Brain microvascular endothelial cell (primary cell): ENCODE results near the gene PEX11B.

Experiments used
- DNase-seq: peaks from one replicate; pipeline ENCODE4 v3.0.0-alpha.2; 2020
- H3K27ac ChIP-seq: fragments of 250-450 bp; sonication (Bioruptor Pico); 2 replicates; pipeline ENCODE4 v1.5.1; 2020; ENCODE audit warnings: mild to moderate bottlenecking, moderate library complexity
- H3K27me3 ChIP-seq: fragments of 250-450 bp; sonication (Bioruptor Pico); replicated peaks from 2 replicates; pipeline ENCODE4 v1.5.1; 2020; ENCODE audit warnings: mild to moderate bottlenecking
- H3K36me3 ChIP-seq: fragments of 250-450 bp; sonication (Bioruptor Pico); replicated peaks from 2 replicates; pipeline ENCODE4 v1.5.1; 2020; ENCODE audit warnings: mild to moderate bottlenecking
- H3K4me3 ChIP-seq: 2 replicates; pipeline ENCODE4 v1.5.1; 2011; ENCODE audit warnings: low read depth, mild to moderate bottlenecking, control low read depth, low read length, moderate library complexity
- in situ Hi-C: cut with HindIII; loops from 2 replicates; pipeline ENCODE4 v1.10.0; 2017; ENCODE audit warnings: low sequenced_read_pairs, low pct_ligation_motif_present
- TF ChIP-seq, protein P1 (sequence below): IDR thresholded peaks from 2 replicates; pipeline ENCODE4 v1.5.1; 2011; ENCODE audit warnings: low read depth, mild to moderate bottlenecking, moderate library complexity, low read length, control low read depth, inconsistent platforms; ENCODE audit errors: missing control alignments

Gene PEX11B

DNA sequence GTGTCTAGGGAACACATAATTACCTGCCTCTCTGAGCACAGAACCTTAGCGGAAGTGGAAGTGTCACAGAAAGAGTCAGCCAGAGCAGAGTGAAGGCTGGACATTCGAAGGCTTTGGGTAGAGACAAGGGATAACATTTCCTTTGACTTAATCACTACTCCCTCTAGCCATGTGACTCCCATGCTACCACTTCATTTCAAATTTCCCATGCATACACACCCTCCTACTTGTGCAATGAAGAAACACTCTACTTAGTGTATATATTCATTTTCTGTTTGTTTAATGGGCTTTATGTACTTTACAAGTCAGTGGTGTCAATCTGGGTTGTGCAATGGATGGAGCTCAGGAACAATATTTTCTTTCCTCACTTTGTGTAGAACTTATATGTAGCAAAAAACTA lies 39.8 kb downstream of the PEX11B start:
- in situ Hi-C loops, result no loop called here
- TF ChIP-seq, protein P1, sequence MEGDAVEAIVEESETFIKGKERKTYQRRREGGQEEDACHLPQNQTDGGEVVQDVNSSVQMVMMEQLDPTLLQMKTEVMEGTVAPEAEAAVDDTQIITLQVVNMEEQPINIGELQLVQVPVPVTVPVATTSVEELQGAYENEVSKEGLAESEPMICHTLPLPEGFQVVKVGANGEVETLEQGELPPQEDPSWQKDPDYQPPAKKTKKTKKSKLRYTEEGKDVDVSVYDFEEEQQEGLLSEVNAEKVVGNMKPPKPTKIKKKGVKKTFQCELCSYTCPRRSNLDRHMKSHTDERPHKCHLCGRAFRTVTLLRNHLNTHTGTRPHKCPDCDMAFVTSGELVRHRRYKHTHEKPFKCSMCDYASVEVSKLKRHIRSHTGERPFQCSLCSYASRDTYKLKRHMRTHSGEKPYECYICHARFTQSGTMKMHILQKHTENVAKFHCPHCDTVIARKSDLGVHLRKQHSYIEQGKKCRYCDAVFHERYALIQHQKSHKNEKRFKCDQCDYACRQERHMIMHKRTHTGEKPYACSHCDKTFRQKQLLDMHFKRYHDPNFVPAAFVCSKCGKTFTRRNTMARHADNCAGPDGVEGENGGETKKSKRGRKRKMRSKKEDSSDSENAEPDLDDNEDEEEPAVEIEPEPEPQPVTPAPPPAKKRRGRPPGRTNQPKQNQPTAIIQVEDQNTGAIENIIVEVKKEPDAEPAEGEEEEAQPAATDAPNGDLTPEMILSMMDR, result no peak
- no peak for DNase-seq
- H3K27me3 ChIP-seq, result no peaks in the 10 kb centered on the region
- H3K36me3 ChIP-seq, result no peaks in the 10 kb centered on the region
- H3K27ac ChIP-seq, result no peak overlapping the region
- no peak overlapping the region for H3K4me3 ChIP-seq

DNA sequence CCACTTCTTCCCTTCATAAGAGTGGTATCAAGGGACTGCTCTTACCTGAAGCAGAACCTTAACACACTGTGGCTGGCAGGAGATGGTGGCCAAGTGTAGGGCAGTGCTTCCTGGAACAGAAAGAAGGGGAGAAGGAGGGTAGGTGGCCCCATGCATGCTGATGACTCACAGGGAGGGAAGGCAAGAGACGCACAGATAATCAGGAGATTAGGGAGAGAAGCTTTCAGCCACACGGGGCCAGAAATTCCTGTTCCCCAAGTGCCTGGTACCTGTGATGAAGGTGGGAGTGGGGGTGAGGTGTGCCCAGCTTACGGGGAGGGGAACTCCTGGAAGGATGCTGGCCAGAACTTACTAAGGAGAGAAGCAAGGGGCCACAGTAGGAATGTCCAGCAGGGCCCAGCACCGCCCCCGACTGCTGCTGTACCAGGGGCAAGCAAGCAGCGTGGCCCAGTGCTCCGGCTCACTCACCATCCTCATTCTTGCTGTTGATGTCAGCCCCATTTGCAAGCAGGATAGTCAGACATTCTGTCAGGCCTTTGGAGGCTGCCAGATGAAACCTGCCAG lies 40.5 kb downstream of the PEX11B start:
- no peak overlapping the region for H3K4me3 ChIP-seq
- TF ChIP-seq, protein P1, result no peak

GRCh38 chr1:145874646-145875045 lies 43.9 kb downstream of the PEX11B start:
- Histone ChIP-seq H3K27me3 (no peaks in the 10 kb centered on the region), H3K36me3 (no peaks in the 10 kb centered on the region), H3K4me3 (no peak overlapping the region), H3K27ac (no peak overlapping the region)
- in situ Hi-C loops, result no loop called here
- DNase-seq, result no peak
- TF ChIP-seq, protein P1, result no peak

More for the DNA sequence above, 40.5 kb downstream of the PEX11B start:
- Histone ChIP-seq H3K27me3 (no peaks in the 10 kb centered on the region), H3K27ac (no peak overlapping the region), H3K36me3 (no peaks in the 10 kb centered on the region)
- peak; percentile 9 for DNase-seq
- in situ Hi-C loops, result no loop called here

DNA sequence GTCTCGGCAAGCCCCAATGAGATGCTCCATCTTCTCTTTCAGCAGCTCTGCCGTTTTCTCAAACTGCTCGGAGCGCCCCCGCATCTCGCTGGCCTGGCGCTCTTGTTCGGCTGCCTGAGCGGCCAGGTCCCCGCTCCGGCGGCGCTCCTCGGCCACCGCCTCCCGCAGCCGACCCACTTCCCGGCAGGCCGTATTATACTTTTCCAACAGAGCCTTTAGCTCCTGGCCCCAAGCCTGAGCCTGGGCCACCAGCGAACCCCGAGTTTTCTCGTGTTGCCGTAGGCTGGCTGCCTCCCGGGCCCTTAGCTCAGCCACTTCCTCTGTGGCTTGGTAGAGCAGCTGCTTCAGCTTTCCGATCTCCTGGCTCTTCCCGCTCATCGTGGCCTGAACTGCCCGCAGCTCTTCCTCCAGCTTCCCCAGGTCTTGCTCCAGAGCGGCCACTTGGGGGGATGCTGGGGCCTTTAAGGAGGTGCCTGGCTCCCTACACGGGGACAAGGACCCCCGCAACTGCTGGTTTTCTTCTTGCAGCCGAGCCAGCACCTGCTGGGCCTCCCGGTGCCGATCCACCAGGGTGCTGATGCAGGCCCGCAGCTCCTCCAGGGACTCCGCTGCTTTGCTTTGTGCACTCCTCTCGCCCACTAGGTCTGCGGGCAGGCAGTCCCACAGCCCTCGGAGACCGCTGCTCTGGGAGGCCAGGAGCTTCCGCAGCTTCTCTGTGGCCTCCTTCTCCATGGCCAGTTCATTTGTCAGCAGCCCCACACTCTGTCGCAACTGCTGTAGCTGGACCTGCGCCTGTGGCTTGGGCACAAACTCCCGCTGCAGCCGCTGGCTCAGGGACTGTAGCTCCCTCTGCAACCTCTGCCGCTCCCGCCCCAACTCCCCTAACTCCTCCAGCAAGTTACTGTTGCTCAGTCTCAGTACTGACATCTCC lies 46.3 kb downstream of the PEX11B start:
- H3K27ac ChIP-seq, result no peak overlapping the region
- H3K4me3 ChIP-seq, result peak overlapping the region; percentile 49
- in situ Hi-C loops, result no loop called here
- DNase-seq, result no peak
- no peaks in the 10 kb centered on the region for H3K36me3 ChIP-seq
- TF ChIP-seq, protein P1, result peak; percentile 4
- H3K27me3 ChIP-seq, result no peaks in the 10 kb centered on the region

GRCh38 chr1:145868232-145868631 lies 50.3 kb downstream of the PEX11B start:
- Histone ChIP-seq H3K4me3 (no peak overlapping the region), H3K36me3 (no peaks in the 10 kb centered on the region), H3K27ac (no peak overlapping the region), H3K27me3 (no peaks in the 10 kb centered on the region)
- DNase-seq, result no peak
- in situ Hi-C loops, result no loop called here
- TF ChIP-seq, protein P1, result no peak
